Endothelial cell of umbilical vein (primary cell): Measurements from ENCODE around the gene NALCN. TPM values are rescaled to one million over a fixed set of nuclear protein-coding genes. Genes with fewer than 3 reads are reported as not detected.

Experiments
- BruUV-seq: library from RNA; stranded (reverse); fragments of 400-500 nt; replicated peaks from 2 replicates; lab custom pipeline; 2021; lab: Mats Ljungman, UMichigan
- CTCF ChIA-PET: fragments of 300-600, 350-600 bp; sonication (Branson Sonifier 250); formaldehyde crosslinking; loops from one replicate; lab custom pipeline; 2021; ENCODE audit warnings: antibody characterized with exemption, inconsistent platforms; lab: Charles Lee
- POLR2A ChIA-PET: fragments of 300-600, 350-600 bp; sonication (Branson Sonifier 250); formaldehyde crosslinking; loops from one replicate; lab custom pipeline; 2021; ENCODE audit warnings: antibody characterized with exemption, inconsistent platforms; lab: Charles Lee
- DNase-seq: peaks from one replicate; pipeline ENCODE4 v3.0.0-alpha.2; 2011; ENCODE audit warnings: low read depth, low spot score
- FAIRE-seq: peaks from 2 replicates; lab custom pipeline; 2011; peaks lifted over from hg19 to GRCh38; lab: Jason Lieb, UNC
- H2AFZ ChIP-seq: 2 replicates; pipeline ENCODE4 v1.6.0; 2012; ENCODE audit warnings: low read depth, low read length, control low read depth, inconsistent platforms
- H3K27ac ChIP-seq: 2 replicates; pipeline ENCODE4 v1.5.1; 2011; ENCODE audit warnings: low read depth, mild to moderate bottlenecking, control low read depth, low read length, moderate library complexity; ENCODE audit not compliant: insufficient read depth
- H3K27me3 ChIP-seq, 2 experiments: 2 replicates each; pipeline versions ENCODE4 v1.6.0 to v1.6.1; 2011; ENCODE audit warnings: low read length in 2 of 2, mixed read lengths in 1 of 2; ENCODE audit not compliant: control insufficient read depth in 2 of 2, insufficient read depth in 2 of 2
- H3K36me3 ChIP-seq, 2 experiments: 2 replicates in 1 of 2; 3 replicates in 1 of 2; pipeline ENCODE4 v1.5.1; 2011; ENCODE audit warnings: low read length in 2 of 2, mild to moderate bottlenecking in 1 of 2, moderate library complexity in 1 of 2; ENCODE audit not compliant: control insufficient read depth in 2 of 2, insufficient read depth in 2 of 2; ENCODE audit errors: extremely low read depth in 1 of 2
- H3K4me1 ChIP-seq: 3 replicates; pipeline ENCODE4 v1.5.1; 2011; ENCODE audit warnings: mild to moderate bottlenecking, low read length; ENCODE audit not compliant: control insufficient read depth, insufficient read depth; ENCODE audit errors: extremely low read depth
- H3K4me2 ChIP-seq: 2 replicates; pipeline ENCODE4 v1.6.1; 2011; ENCODE audit warnings: low read length, control low read depth, mixed read lengths; ENCODE audit not compliant: insufficient read depth
- H3K4me3 ChIP-seq, 3 experiments: fragments of 200-600 bp in 1 of 3; sonication (generic), shearing (Covaris generic) in 1 of 3; replicated peaks in 1 of 3; 2 replicates each; pipeline ENCODE4 v1.5.1; 2011 to 2016; ENCODE audit warnings: control low read depth in 3 of 3, low read length in 3 of 3, mild to moderate bottlenecking in 2 of 3, inconsistent platforms in 1 of 3, low read depth in 1 of 3, moderate library complexity in 1 of 3; ENCODE audit not compliant: insufficient read depth in 1 of 3
- H3K79me2 ChIP-seq: 2 replicates; pipeline ENCODE4 v1.6.0; 2012; ENCODE audit warnings: low read length, inconsistent platforms; ENCODE audit not compliant: control insufficient read depth, insufficient read depth
- H3K9ac ChIP-seq: replicated peaks from 2 replicates; pipeline ENCODE3; 2011; ENCODE audit warnings: low read length, control low read depth; ENCODE audit not compliant: insufficient read depth; ENCODE audit errors: extremely low read depth
- H3K9me1 ChIP-seq: replicated peaks from 3 replicates; pipeline ENCODE4 v1.6.0; 2011; ENCODE audit warnings: mild to moderate bottlenecking, low read length; ENCODE audit not compliant: control insufficient read depth, insufficient read depth; ENCODE audit errors: extremely low read depth
- H3K9me3 ChIP-seq: replicated peaks from 2 replicates; pipeline ENCODE4 v1.5.1; 2012; ENCODE audit warnings: low read length, inconsistent platforms; ENCODE audit not compliant: control insufficient read depth, insufficient read depth
- H4K20me1 ChIP-seq: replicated peaks from 2 replicates; pipeline ENCODE3; 2011; ENCODE audit warnings: mild to moderate bottlenecking, low read length; ENCODE audit not compliant: control insufficient read depth, insufficient read depth; ENCODE audit errors: extremely low read depth
- GATA2 ChIP-seq: IDR thresholded peaks from 2 replicates; pipeline ENCODE4 v1.7.0; 2011; ENCODE audit warnings: low read depth, mild to moderate bottlenecking, moderate library complexity, mixed read lengths, low read length; ENCODE audit not compliant: insufficient read length, insufficient read depth
- JUN ChIP-seq: IDR thresholded peaks from 2 replicates; pipeline ENCODE4 v1.6.1; 2011; ENCODE audit warnings: borderline replicate concordance, low read depth; ENCODE audit not compliant: insufficient read length, insufficient read depth
- dilution Hi-C: fragments of 300-500 bp; cut with MboI; formaldehyde crosslinking; loops from one replicate; pipeline ENCODE4 v1.15.0; 2019; ENCODE audit warnings: low sequenced_read_pairs; ENCODE audit not compliant: extremely low pct_ligation_motif_present
- intact Hi-C: fragments of 100-400 bp; cut with micrococcal nuclease; formaldehyde crosslinking; loops from one replicate; pipeline ENCODE4 v1.10.0; 2022
- polyA plus RNA-seq, 4 experiments: library from polyadenylated mRNA; depleted of rRNA in 3 of 4; stranded (reverse) in 3 of 4; unstranded in 1 of 4; fragments of >200 nt; gene quantifications; 2 replicates each; pipeline versions ENCODE4 v1.2.1 to v1.2.3, GENCODE V29; 2011 to 2012; ENCODE audit warnings: missing spikeins in 1 of 4
- total RNA-seq: library from RNA; stranded (reverse); gene quantifications from 2 replicates; pipeline ENCODE4 v1.2.3, GENCODE V29; 2021
- TF ChIP-seq, protein P1 (sequence below): IDR thresholded peaks from 2 replicates; pipeline ENCODE4 v1.6.1; 2011; ENCODE audit not compliant: insufficient read depth, insufficient read length

The NALCN gene
- total and polyA plus RNA-seq, 2 donors (not counting 3 experiments of a cell fraction or from before 2014, with no cell fraction given), result 3.3 to 4.4 TPM

DNA sequence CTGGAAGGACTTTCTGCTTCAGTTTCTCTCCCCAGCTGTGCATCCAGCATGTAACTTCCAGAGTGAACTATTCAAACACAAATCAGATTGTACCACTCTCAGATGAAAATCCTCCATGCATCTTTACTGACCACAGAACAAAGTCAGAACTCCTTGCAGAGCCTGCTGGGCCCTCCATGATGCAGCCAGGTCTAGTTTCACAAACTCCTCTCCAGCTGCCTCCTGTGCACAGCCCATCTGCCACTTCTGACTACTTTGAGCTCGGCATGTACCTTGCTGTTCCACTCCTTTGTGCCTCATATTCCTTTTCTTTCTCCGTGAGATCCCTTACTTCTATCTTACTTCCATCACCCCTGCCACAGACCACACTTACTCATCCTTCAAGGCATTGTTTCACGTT is 31.4 kb downstream of the NALCN start:
- BruUV-seq, result no TSS peak
- ChIA-PET POLR2A (interaction anchor here (0.6 kb wide), 1 partner anchor 243 kb away, joined by 3 read pairs; no protein-coding TSS in a partner anchor), CTCF (no interaction called here)
- Histone ChIP-seq H3K4me2 (no peak overlapping the region), H4K20me1 (no peaks in the 10 kb centered on the region), H3K27me3 (no peaks in the 10 kb centered on the region), H3K27ac (no peak overlapping the region), H3K79me2 (no peaks in the 10 kb centered on the region), H3K36me3 (no peaks in the 10 kb centered on the region), H3K4me1 (peaks cover 1% of the 10 kb centered on the region), H3K9me3 (no peaks in the 10 kb centered on the region), H3K9ac (no peak overlapping the region), H3K9me1 (no peaks in the 10 kb centered on the region), H2AFZ (no peak overlapping the region), H3K4me3 (no peak overlapping the region)
- intact Hi-C loops (loop anchor here (5.0 kb wide), 1 partner anchor 173 kb away; no protein-coding TSS in a partner anchor), dilution Hi-C loops (no loop called here)
- TF ChIP-seq, protein P1, sequence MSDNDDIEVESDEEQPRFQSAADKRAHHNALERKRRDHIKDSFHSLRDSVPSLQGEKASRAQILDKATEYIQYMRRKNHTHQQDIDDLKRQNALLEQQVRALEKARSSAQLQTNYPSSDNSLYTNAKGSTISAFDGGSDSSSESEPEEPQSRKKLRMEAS, result no peak
- no peak for DNase-seq
- no peak for FAIRE-seq

GRCh38 chr13:101383595-101383994 is 32.7 kb downstream of the NALCN start:
- Histone ChIP-seq H3K9me1 (no peaks in the 10 kb centered on the region), H3K4me3 (no peak overlapping the region), H3K79me2 (no peaks in the 10 kb centered on the region), H3K27ac (no peak overlapping the region), H4K20me1 (no peaks in the 10 kb centered on the region), H3K4me2 (no peak overlapping the region), H3K9ac (no peak overlapping the region), H3K9me3 (no peaks in the 10 kb centered on the region), H3K27me3 (no peaks in the 10 kb centered on the region), H3K36me3 (no peaks in the 10 kb centered on the region), H3K4me1 (no peaks in the 10 kb centered on the region), H2AFZ (no peak overlapping the region)
- DNase-seq, result no peak
- ChIA-PET POLR2A (no interaction called here), CTCF (interaction anchor here (1.0 kb wide), 1 partner anchor 238 kb away, joined by 3 read pairs; no protein-coding TSS in a partner anchor)
- intact Hi-C loops (loop anchor here (5.0 kb wide), 1 partner anchor 171 kb away; no protein-coding TSS in a partner anchor), dilution Hi-C loops (no loop called here)
- no peak for FAIRE-seq
- no TSS peak for BruUV-seq
- TF ChIP-seq JUN, result no peak
- peak; percentile 32 for TF ChIP-seq GATA2
